H9 (cell line): ENCODE results near the gene MAP4K1. TPM values are rescaled to one million over a fixed set of nuclear protein-coding genes. Genes with fewer than 3 reads are reported as not detected.

Experiments
- DNase-seq: peaks from one replicate; pipeline ENCODE4 v3.0.0-alpha.2; 2017
- H2AFZ ChIP-seq: one replicate; pipeline ENCODE4 v1.6.1; 2013; ENCODE audit warnings: mild to moderate bottlenecking, low read length, control low read depth, moderate library complexity
- H2AK5ac ChIP-seq: 2 replicates; pipeline ENCODE4 v1.6.1; 2013; ENCODE audit warnings: low read length, control low read depth, mixed read lengths; ENCODE audit not compliant: insufficient read length
- H2BK120ac ChIP-seq: one replicate; pipeline ENCODE4 v1.6.1; 2013; ENCODE audit warnings: low read depth, mild to moderate bottlenecking, low read length, control low read depth, inconsistent platforms; ENCODE audit not compliant: poor library complexity, severe bottlenecking
- H2BK12ac ChIP-seq: 2 replicates; pipeline ENCODE4 v1.6.1; 2013; ENCODE audit warnings: low read length, control low read depth, mixed read lengths, low read depth; ENCODE audit not compliant: insufficient read length
- H2BK15ac ChIP-seq: 2 replicates; pipeline ENCODE4 v1.6.1; 2013; ENCODE audit warnings: low read depth, low read length, control low read depth
- H2BK20ac ChIP-seq: one replicate; pipeline ENCODE4 v1.6.1; 2013; ENCODE audit warnings: low read depth, mild to moderate bottlenecking, low read length, control low read depth, inconsistent platforms; ENCODE audit not compliant: poor library complexity, severe bottlenecking
- H2BK5ac ChIP-seq: 2 replicates; pipeline ENCODE4 v1.6.1; 2013; ENCODE audit warnings: low read length, control low read depth, mixed read lengths; ENCODE audit not compliant: insufficient read length
- H3K14ac ChIP-seq: 2 replicates; pipeline ENCODE4 v1.6.1; 2013; ENCODE audit warnings: low read length, control low read depth; ENCODE audit not compliant: insufficient read depth
- H3K18ac ChIP-seq: 2 replicates; pipeline ENCODE4 v1.6.1; 2013; ENCODE audit warnings: low read depth, mild to moderate bottlenecking, mixed read lengths, low read length, control low read depth; ENCODE audit not compliant: insufficient read length
- H3K23ac ChIP-seq: 2 replicates; pipeline ENCODE4 v1.6.1; 2013; ENCODE audit warnings: low read length, control low read depth, mixed read lengths, low read depth; ENCODE audit not compliant: insufficient read length
- H3K23me2 ChIP-seq: 2 replicates; pipeline ENCODE4 v1.6.1; 2013; ENCODE audit warnings: low read depth, mild to moderate bottlenecking, mixed read lengths, low read length, control low read depth; ENCODE audit not compliant: insufficient read length, poor library complexity, severe bottlenecking
- H3K27ac ChIP-seq: 2 replicates; pipeline ENCODE4 v1.5.1; 2013; ENCODE audit warnings: low read length, control low read depth, mixed read lengths, low read depth; ENCODE audit not compliant: insufficient read length
- H3K27me3 ChIP-seq: 2 replicates; pipeline ENCODE4 v1.6.1; 2013; ENCODE audit warnings: low read length, control low read depth, inconsistent platforms; ENCODE audit not compliant: insufficient read depth
- H3K4ac ChIP-seq: 2 replicates; pipeline ENCODE4 v1.6.1; 2013; ENCODE audit warnings: low read depth, mild to moderate bottlenecking, control low read depth, inconsistent platforms, low read length, moderate library complexity
- H3K4me1 ChIP-seq: 2 replicates; pipeline ENCODE4 v1.6.1; 2013; ENCODE audit warnings: low read length, control low read depth, inconsistent platforms; ENCODE audit not compliant: insufficient read depth
- H3K4me2 ChIP-seq: 2 replicates; pipeline ENCODE4 v1.6.1; 2013; ENCODE audit warnings: low read length, control low read depth, mixed read lengths; ENCODE audit not compliant: insufficient read length, insufficient read depth
- H3K56ac ChIP-seq: 2 replicates; pipeline ENCODE4 v1.6.1; 2013; ENCODE audit warnings: low read depth, mild to moderate bottlenecking, mixed read lengths, low read length, control low read depth; ENCODE audit not compliant: insufficient read length
- H3K79me1 ChIP-seq: 2 replicates; pipeline ENCODE4 v1.6.1; 2013; ENCODE audit warnings: low read depth, mild to moderate bottlenecking, moderate library complexity, low read length, control low read depth, inconsistent platforms; ENCODE audit not compliant: insufficient read depth, poor library complexity, severe bottlenecking
- H3K79me2 ChIP-seq: 2 replicates; pipeline ENCODE4 v1.6.1; 2013; ENCODE audit warnings: low read length, control low read depth, inconsistent platforms; ENCODE audit not compliant: insufficient read depth
- H3K9ac ChIP-seq: 2 replicates; pipeline ENCODE4 v1.6.1; 2013; ENCODE audit warnings: low read length, control low read depth, mixed read lengths; ENCODE audit not compliant: insufficient read length; ENCODE audit errors: extremely low read depth
- H3K9me3 ChIP-seq: one replicate; pipeline ENCODE4 v1.6.1; 2013; ENCODE audit warnings: low read depth, low read length, inconsistent platforms; ENCODE audit not compliant: control insufficient read depth
- H3T11ph ChIP-seq: one replicate; pipeline ENCODE4 v1.6.1; 2013; ENCODE audit warnings: mild to moderate bottlenecking, low read length, control low read depth, inconsistent platforms
- H4K20me1 ChIP-seq: one replicate; pipeline ENCODE4 v1.6.1; 2013; ENCODE audit not compliant: control insufficient read depth, insufficient read length, insufficient read depth
- H4K5ac ChIP-seq: 2 replicates; pipeline ENCODE4 v1.6.1; 2013; ENCODE audit warnings: low read depth, mild to moderate bottlenecking, mixed read lengths, low read length, control low read depth; ENCODE audit not compliant: insufficient read length
- H4K8ac ChIP-seq: replicated peaks from 2 replicates; pipeline ENCODE4 v1.6.1; 2013; ENCODE audit warnings: low read length, control low read depth, mixed read lengths, low read depth; ENCODE audit not compliant: insufficient read length
- H4K91ac ChIP-seq: 2 replicates; pipeline ENCODE4 v1.6.1; 2013; ENCODE audit warnings: low read depth, mild to moderate bottlenecking, moderate library complexity, mixed read lengths, low read length, control low read depth; ENCODE audit not compliant: insufficient read length
- H3K27ac Mint-ChIP-seq, 3 experiments: 2 replicates in 2 of 3; 3 replicates in 1 of 3; pipeline ENCODE4 v1.8.0; 2020 to 2021; ENCODE audit warnings: mixed read lengths in 3 of 3, mild to moderate bottlenecking in 1 of 3, moderate library complexity in 1 of 3
- H3K27me3 Mint-ChIP-seq: 2 replicates; pipeline ENCODE4 v1.8.0; 2021; ENCODE audit warnings: low read depth, mild to moderate bottlenecking, moderate library complexity, mixed read lengths
- H3K36me3 Mint-ChIP-seq, 3 experiments: 2 replicates in 2 of 3; 3 replicates in 1 of 3; pipeline ENCODE4 v1.8.0; 2020 to 2021; ENCODE audit warnings: low read depth in 3 of 3, mixed read lengths in 3 of 3; ENCODE audit not compliant: insufficient read depth in 1 of 3
- H3K4me1 Mint-ChIP-seq, 2 experiments: 2 replicates each; pipeline ENCODE4 v1.8.0; 2020; ENCODE audit warnings: mixed read lengths in 2 of 2
- H3K4me3 Mint-ChIP-seq, 2 experiments: 2 replicates in 1 of 2; 3 replicates in 1 of 2; pipeline ENCODE4 v1.8.0; 2020 to 2021; ENCODE audit warnings: mild to moderate bottlenecking in 2 of 2, mixed read lengths in 2 of 2, moderate library complexity in 1 of 2
- H3K9me3 Mint-ChIP-seq, 2 experiments: 2 replicates in 1 of 2; 3 replicates in 1 of 2; pipeline ENCODE4 v1.8.0; 2020; ENCODE audit warnings: mild to moderate bottlenecking in 2 of 2, mixed read lengths in 2 of 2, moderate library complexity in 1 of 2
- CTCF ChIP-seq: fragments of 200-600 bp; sonication (generic); conservative IDR thresholded peaks from 3 replicates; pipeline ENCODE4 v1.8.0; 2021; ENCODE audit warnings: antibody characterized with exemption, mild to moderate bottlenecking
- WGBS: extraction: QIAGEN DNeasy Blood & Tissue Kit; methylation state at CpG from one replicate; pipeline ENCODE4 v1.1.7; 2013; ENCODE audit warnings: missing lambda C conversion rate, low lambda C conversion rate, mixed read lengths; ENCODE audit not compliant: insufficient read length; ENCODE audit errors: extremely low coverage; 5-methylcytosine and 5-hydroxymethylcytosine counted together
- total RNA-seq: library from RNA; stranded (reverse); gene quantifications from 2 replicates; pipeline ENCODE4 v1.2.1, GENCODE V29; 2021

The MAP4K1 gene
- total RNA-seq, 1 experiment from 2014 or later: 31.1 TPM

- Histone ChIP-seq H3K23ac (no peak within 1 kb of the TSS), H3K4ac (no peak within 1 kb of the TSS), H3K18ac (peak within 1 kb of the TSS; percentile 9), H3K9ac (peak within 1 kb of the TSS; percentile 92), H2BK20ac (no peak within 1 kb of the TSS), H2BK12ac (no peak within 1 kb of the TSS), H3K79me1 (peaks cover 3% of the 10 kb centered on the region), H2AFZ (no peak within 1 kb of the TSS), H3K23me2 (peaks cover 5% of the 10 kb centered on the region), H4K5ac (no peak within 1 kb of the TSS), H2BK5ac (no peak within 1 kb of the TSS), H2BK15ac (no peak within 1 kb of the TSS), H2AK5ac (no peak within 1 kb of the TSS), H3K4me2 (peak within 1 kb of the TSS; percentile 99), H3K14ac (peak within 1 kb of the TSS; percentile 36; the same call in 1 of the 2 replicates), H3K27ac (no peak within 1 kb of the TSS), H3K4me1 (peaks cover 4% of the 10 kb centered on the region; the same call in 1 of the 2 replicates), H3K79me2 (peaks cover 4% of the 10 kb centered on the region; the same call in 1 of the 2 replicates), H3K27me3 (no peaks in the 10 kb centered on the region), H3T11ph (no peak within 1 kb of the TSS), H4K91ac (no peak within 1 kb of the TSS), H2BK120ac (no peak within 1 kb of the TSS), H4K20me1 (no peaks in the 10 kb centered on the region), H3K9me3 (no peaks in the 10 kb centered on the region), H4K8ac (peak within 1 kb of the TSS; percentile 38), H3K56ac (no peak within 1 kb of the TSS)
- peak; percentile 99 for DNase-seq
- no peak for TF ChIP-seq CTCF
- Mint-ChIP-seq H3K27ac (peak within 1 kb of the TSS; percentile 95 to 100 (median 97)), H3K27me3 (no peaks in the 10 kb centered on the region), H3K4me1 (peaks cover 18 to 29% of the 10 kb centered on the region in 2 experiments), H3K9me3 (no peaks in the 10 kb centered on the region; a peak in 1 of 5 replicates), H3K36me3 (peaks cover 20 to 40% (median 30%) of the 10 kb centered on the region in 3 experiments), H3K4me3 (peak within 1 kb of the TSS; percentile 100)
- no CpG with 5 or more reads among the region's 64 CpGs for WGBS
Observed at GRCh38 chr19:38618590-38619360, 1.0 kb upstream of the MAP4K1 start, which contains the start of gene EIF3K. Gene EIF3K (plus strand): TSS chr19:38619188. CDS start chr19:38619269, 81 bp downstream.
